PC-9 (cell line): ENCODE measurements around the gene SLC6A5. TPM values are rescaled to one million over a fixed set of nuclear protein-coding genes. Genes with fewer than 3 reads are reported as not detected.

Experiments used
- BruUV-seq: library from RNA; stranded (reverse); fragments of 400-500 nt; replicated peaks from 2 replicates; lab custom pipeline; 2021; lab: Mats Ljungman, UMichigan
- CTCF ChIA-PET: fragments of 300-600 bp; sonication (Branson Sonifier 250); formaldehyde crosslinking; loops from one replicate; lab custom pipeline; 2022; ENCODE audit warnings: antibody characterized with exemption; lab: Charles Lee
- POLR2A ChIA-PET: fragments of 300-600 bp; sonication (Branson Sonifier 250); formaldehyde crosslinking; loops from one replicate; lab custom pipeline; 2022; ENCODE audit warnings: antibody characterized with exemption; ENCODE audit not compliant: unreplicated experiment; lab: Charles Lee
- DNase-seq, 2 experiments: peaks; one replicate each; pipeline versions ENCODE4 v3.0.0 to v3.0.0-alpha.2; 2015 to 2022; ENCODE audit warnings: mixed read lengths in 1 of 2
- H2AFZ ChIP-seq: fragments of 200-600 bp; sonication (generic); 2 replicates; pipeline ENCODE4 v1.8.1; 2017; ENCODE audit warnings: antibody characterized with exemption
- H3F3A ChIP-seq: fragments of 200-600 bp; sonication (generic); 2 replicates; pipeline ENCODE4 v1.8.1; 2017; ENCODE audit warnings: antibody characterized with exemption, mild to moderate bottlenecking, low read depth; ENCODE audit not compliant: insufficient read depth
- H3K27ac ChIP-seq: fragments of 200-600 bp; sonication (generic); 2 replicates; pipeline ENCODE4 v1.6.1; 2016; ENCODE audit warnings: mixed run types
- H3K27me3 ChIP-seq: fragments of 200-600 bp; sonication (generic); 2 replicates; pipeline ENCODE4 v1.6.1; 2016; ENCODE audit warnings: low read depth, mixed run types; ENCODE audit not compliant: insufficient read depth
- H3K36me3 ChIP-seq: fragments of 200-600 bp; sonication (generic); 2 replicates; pipeline ENCODE4 v1.6.1; 2016; ENCODE audit warnings: low read depth, mixed run types
- H3K4me1 ChIP-seq: fragments of 200-600 bp; sonication (generic); replicated peaks from 2 replicates; pipeline ENCODE4 v1.6.1; 2016; ENCODE audit warnings: mixed run types; ENCODE audit not compliant: insufficient read depth
- H3K4me2 ChIP-seq: fragments of 200-600 bp; sonication (generic); 2 replicates; pipeline ENCODE4 v1.6.1; 2017; ENCODE audit warnings: mixed run types
- H3K4me3 ChIP-seq: fragments of 200-600 bp; sonication (generic); 2 replicates; pipeline ENCODE4 v1.6.1; 2016; ENCODE audit warnings: mixed run types
- H3K79me2 ChIP-seq: fragments of 200-600 bp; sonication (generic); 2 replicates; pipeline ENCODE4 v1.6.1; 2017; ENCODE audit warnings: low read depth, mixed run types
- H3K9me2 ChIP-seq: fragments of 200-600 bp; sonication (generic); 2 replicates; pipeline ENCODE4 v1.8.1; 2017; ENCODE audit warnings: mild to moderate bottlenecking; ENCODE audit not compliant: insufficient read depth
- H3K9me3 ChIP-seq: fragments of 200-600 bp; sonication (generic); 2 replicates; pipeline ENCODE4 v1.8.1; 2016; ENCODE audit warnings: low read depth; ENCODE audit not compliant: insufficient read depth
- H4K20me1 ChIP-seq: fragments of 200-600 bp; sonication (generic); 2 replicates; pipeline ENCODE4 v1.8.1; 2017; ENCODE audit not compliant: insufficient read depth
- CTCF ChIP-seq: fragments of 200-600 bp; sonication (generic); conservative IDR thresholded peaks from 2 replicates; pipeline ENCODE4 v1.6.1; 2017; ENCODE audit warnings: mixed run types, antibody characterized with exemption, mild to moderate bottlenecking, moderate library complexity
- EZH2 ChIP-seq: fragments of 200-600 bp; sonication (generic); IDR thresholded peaks from 2 replicates; pipeline ENCODE4 v1.8.0; 2017; ENCODE audit warnings: antibody characterized with exemption, low read depth
- intact Hi-C: fragments of 100-400 bp; cut with micrococcal nuclease; formaldehyde crosslinking; loops from one replicate; pipeline ENCODE4 v1.10.0; 2022; ENCODE audit not compliant: unreplicated experiment
- total RNA-seq: library from RNA; stranded (reverse); gene quantifications from 2 replicates; pipeline ENCODE4 v1.2.3, GENCODE V29; 2021

SLC6A5 gene
- total RNA-seq, 1 experiment from 2014 or later, result not detected

GRCh38 chr11:20640401-20640800 lies 41.0 kb downstream of the SLC6A5 start:
- no peaks in the 10 kb centered on the region for H3F3A ChIP-seq
- TF ChIP-seq EZH2 (no peak), CTCF (no peak)
- no peaks in the 10 kb centered on the region for H3K4me1 ChIP-seq
- no peak overlapping the region for H3K4me2 ChIP-seq
- CTCF ChIA-PET, result no interaction called here
- H3K27ac ChIP-seq, result no peak overlapping the region
- H3K36me3 ChIP-seq, result no peaks in the 10 kb centered on the region
- POLR2A ChIA-PET, result no interaction called here
- intact Hi-C loops, result loop anchor here (10.0 kb wide), 2 partner anchors 1494 to 1664 kb away; no protein-coding TSS in a partner anchor
- no peaks in the 10 kb centered on the region for H3K9me3 ChIP-seq
- H3K79me2 ChIP-seq, result no peaks in the 10 kb centered on the region
- no peak overlapping the region for H3K4me3 ChIP-seq
- H2AFZ ChIP-seq, result no peak overlapping the region
- H3K27me3 ChIP-seq, result peaks cover 44% of the 10 kb centered on the region
- no TSS peak for BruUV-seq
- H3K9me2 ChIP-seq, result no peaks in the 10 kb centered on the region
- no peaks in the 10 kb centered on the region for H4K20me1 ChIP-seq
- DNase-seq, result no peak

- no peak overlapping the region for H3K27ac ChIP-seq
- H3K4me2 ChIP-seq, result no peak overlapping the region
- intact Hi-C loops, result loop anchor here (10.0 kb wide), 2 partner anchors 1490 to 1660 kb away; no protein-coding TSS in a partner anchor
- POLR2A ChIA-PET, result no interaction called here
- H3K79me2 ChIP-seq, result no peaks in the 10 kb centered on the region
- no peak for TF ChIP-seq EZH2
- TF ChIP-seq CTCF, result no peak
- no peaks in the 10 kb centered on the region for H3F3A ChIP-seq
- H2AFZ ChIP-seq, result no peak overlapping the region
- H3K9me3 ChIP-seq, result no peaks in the 10 kb centered on the region
- peaks cover 21% of the 10 kb centered on the region for H3K27me3 ChIP-seq
- H4K20me1 ChIP-seq, result no peaks in the 10 kb centered on the region
- H3K4me1 ChIP-seq, result no peaks in the 10 kb centered on the region
- H3K36me3 ChIP-seq, result no peaks in the 10 kb centered on the region
- no peak for DNase-seq
- CTCF ChIA-PET, result no interaction called here
- H3K9me2 ChIP-seq, result no peaks in the 10 kb centered on the region
- BruUV-seq, result no TSS peak
- H3K4me3 ChIP-seq, result no peak overlapping the region
Measured at GRCh38 chr11:20644360-20644759, 45.0 kb downstream of the SLC6A5 start.

- no peak overlapping the region for H2AFZ ChIP-seq
Measured at GRCh38 chr11:20647976-20648565, 48.7 kb downstream of the SLC6A5 start.

More at GRCh38 chr11:20647976-20648565, 48.7 kb downstream of the SLC6A5 start:
- ChIA-PET CTCF (no interaction called here), POLR2A (no interaction called here)
- no peaks in the 10 kb centered on the region for H4K20me1 ChIP-seq
- H3K4me1 ChIP-seq, result no peaks in the 10 kb centered on the region
- no peaks in the 10 kb centered on the region for H3K9me3 ChIP-seq
- H3K79me2 ChIP-seq, result no peaks in the 10 kb centered on the region
- no peak for TF ChIP-seq EZH2
- TF ChIP-seq CTCF, result peak; percentile 93
- no peaks in the 10 kb centered on the region for H3F3A ChIP-seq
- H3K4me3 ChIP-seq, result no peak overlapping the region
- no peak overlapping the region for H3K27ac ChIP-seq
- intact Hi-C loops, result loop anchor here (1.0 to 10.0 kb wide), 4 partner anchors 24 to 1657 kb away; no protein-coding TSS in a partner anchor
- no peak overlapping the region for H3K4me2 ChIP-seq
- DNase-seq, result peak in 1 of 2 experiments; percentile 34
- H3K9me2 ChIP-seq, result no peaks in the 10 kb centered on the region
- no peaks in the 10 kb centered on the region for H3K36me3 ChIP-seq
- peaks cover 29% of the 10 kb centered on the region for H3K27me3 ChIP-seq
- BruUV-seq, result no TSS peak
